DND-41 (cell line): ENCODE measurements around the gene BICC1.

ENCODE experiments used
- ATAC-seq: fragments of 200-7000 bp; cut with Tn5 transposase; 3 replicates; pipeline ENCODE4 v1.9.1; 2021; ENCODE audit warnings: low read depth; ENCODE audit not compliant: insufficient read depth
- DNase-seq: peaks from one replicate; pipeline ENCODE4 v3.0.0-alpha.2; 2020
- H2AFZ ChIP-seq: 2 replicates; pipeline ENCODE4 v1.6.0; 2012; ENCODE audit warnings: low read depth, low read length
- H3K27ac ChIP-seq: 2 replicates; pipeline ENCODE4 v1.5.1; 2012; ENCODE audit warnings: low read length, inconsistent platforms
- H3K27me3 ChIP-seq: fragments of 200-600 bp; sonication (generic); 2 replicates; pipeline ENCODE4 v1.6.0; 2012; ENCODE audit warnings: low read length, mild to moderate bottlenecking, inconsistent platforms; ENCODE audit not compliant: insufficient read depth, poor library complexity
- H3K36me3 ChIP-seq: 2 replicates; pipeline ENCODE4 v1.5.1; 2012; ENCODE audit warnings: low read length, inconsistent platforms; ENCODE audit not compliant: insufficient read depth
- H3K4me1 ChIP-seq: 2 replicates; pipeline ENCODE4 v1.5.1; 2012; ENCODE audit warnings: mild to moderate bottlenecking, low read length; ENCODE audit not compliant: insufficient read depth
- H3K4me2 ChIP-seq: 2 replicates; pipeline ENCODE4 v1.6.0; 2012; ENCODE audit warnings: mild to moderate bottlenecking, moderate library complexity, low read length, inconsistent platforms; ENCODE audit not compliant: insufficient read depth
- H3K4me3 ChIP-seq, 2 experiments: fragments of 200-600 bp in 1 of 2; shearing (Covaris generic) in 1 of 2; 2 replicates each; pipeline ENCODE4 v1.5.1; 2012 to 2016; ENCODE audit warnings: inconsistent platforms in 2 of 2, low read length in 2 of 2, mild to moderate bottlenecking in 2 of 2, low read depth in 1 of 2, moderate library complexity in 1 of 2
- H3K79me2 ChIP-seq: 2 replicates; pipeline ENCODE4 v1.6.0; 2012; ENCODE audit warnings: low read length, inconsistent platforms; ENCODE audit not compliant: insufficient read depth
- H3K9ac ChIP-seq: 2 replicates; pipeline ENCODE4 v1.6.0; 2012; ENCODE audit warnings: low read depth, mild to moderate bottlenecking, inconsistent platforms, low read length, moderate library complexity
- H3K9me3 ChIP-seq: 2 replicates; pipeline ENCODE4 v1.5.1; 2012; ENCODE audit warnings: low read length, moderate library complexity, mild to moderate bottlenecking, inconsistent platforms; ENCODE audit not compliant: insufficient read depth, severe bottlenecking
- H4K20me1 ChIP-seq: 2 replicates; pipeline ENCODE4 v1.6.0; 2012; ENCODE audit warnings: low read length; ENCODE audit not compliant: insufficient read depth
- CTCF ChIP-seq: IDR thresholded peaks from 2 replicates; pipeline ENCODE4 v1.5.1; 2012; ENCODE audit warnings: borderline replicate concordance, low read length, moderate library complexity, mild to moderate bottlenecking; ENCODE audit not compliant: poor library complexity, severe bottlenecking; ENCODE audit errors: extremely low read depth
- EZH2 ChIP-seq: IDR thresholded peaks from 3 replicates; pipeline ENCODE4 v1.6.1; 2012; ENCODE audit warnings: borderline replicate concordance, low read depth, mild to moderate bottlenecking, moderate library complexity, low read length, inconsistent platforms; ENCODE audit not compliant: severe bottlenecking

BICC1 gene

GRCh38 chr10:58555170-58555929 lies 42.7 kb downstream of the BICC1 start:
- H3K27me3 ChIP-seq = no peaks in the 10 kb centered on the region
- no peaks in the 10 kb centered on the region for H4K20me1 ChIP-seq
- H3K4me3 ChIP-seq = no peak overlapping the region
- TF ChIP-seq EZH2 (no peak), CTCF (no peak)
- H3K27ac ChIP-seq = no peak overlapping the region
- no peak for DNase-seq
- no peaks in the 10 kb centered on the region for H3K79me2 ChIP-seq
- no peak for ATAC-seq
- H3K9me3 ChIP-seq = no peaks in the 10 kb centered on the region
- H3K4me1 ChIP-seq = no peaks in the 10 kb centered on the region
- no peak overlapping the region for H2AFZ ChIP-seq
- no peaks in the 10 kb centered on the region for H3K36me3 ChIP-seq
- H3K4me2 ChIP-seq = no peak overlapping the region
- H3K9ac ChIP-seq = no peak overlapping the region

GRCh38 chr10:58555930-58556311 lies 43.2 kb downstream of the BICC1 start:
- no peak overlapping the region for H3K27ac ChIP-seq
- no peak overlapping the region for H3K9ac ChIP-seq
- no peaks in the 10 kb centered on the region for H3K4me1 ChIP-seq
- no peak for DNase-seq
- H4K20me1 ChIP-seq = no peaks in the 10 kb centered on the region
- no peak overlapping the region for H3K4me3 ChIP-seq
- TF ChIP-seq EZH2 (no peak), CTCF (no peak)
- no peaks in the 10 kb centered on the region for H3K27me3 ChIP-seq
- H3K79me2 ChIP-seq = no peaks in the 10 kb centered on the region
- H3K9me3 ChIP-seq = no peaks in the 10 kb centered on the region
- no peak overlapping the region for H3K4me2 ChIP-seq
- H3K36me3 ChIP-seq = no peaks in the 10 kb centered on the region
- ATAC-seq = no peak
- H2AFZ ChIP-seq = no peak overlapping the region

GRCh38 chr10:58556516-58557165 lies 44.0 kb downstream of the BICC1 start:
- no peaks in the 10 kb centered on the region for H3K36me3 ChIP-seq
- DNase-seq (no peak), ATAC-seq (no peak)
- H3K79me2 ChIP-seq = no peaks in the 10 kb centered on the region
- H4K20me1 ChIP-seq = no peaks in the 10 kb centered on the region
- no peak overlapping the region for H3K27ac ChIP-seq
- no peaks in the 10 kb centered on the region for H3K9me3 ChIP-seq
- H2AFZ ChIP-seq = no peak overlapping the region
- H3K9ac ChIP-seq = no peak overlapping the region
- H3K4me3 ChIP-seq = no peak overlapping the region
- TF ChIP-seq EZH2 (no peak), CTCF (no peak)
- H3K4me2 ChIP-seq = no peak overlapping the region
- H3K4me1 ChIP-seq = no peaks in the 10 kb centered on the region
- H3K27me3 ChIP-seq = no peaks in the 10 kb centered on the region
